ENCODE measurements around the gene TNNI2. TPM values are rescaled to one million over a fixed set of nuclear protein-coding genes. Genes with fewer than 3 reads are reported as not detected.

Gene TNNI2
- polyA plus RNA-seq, 1 donor (not counting 4 experiments of a cell fraction or from before 2014, with no cell fraction given), result 10.7 TPM

DNA sequence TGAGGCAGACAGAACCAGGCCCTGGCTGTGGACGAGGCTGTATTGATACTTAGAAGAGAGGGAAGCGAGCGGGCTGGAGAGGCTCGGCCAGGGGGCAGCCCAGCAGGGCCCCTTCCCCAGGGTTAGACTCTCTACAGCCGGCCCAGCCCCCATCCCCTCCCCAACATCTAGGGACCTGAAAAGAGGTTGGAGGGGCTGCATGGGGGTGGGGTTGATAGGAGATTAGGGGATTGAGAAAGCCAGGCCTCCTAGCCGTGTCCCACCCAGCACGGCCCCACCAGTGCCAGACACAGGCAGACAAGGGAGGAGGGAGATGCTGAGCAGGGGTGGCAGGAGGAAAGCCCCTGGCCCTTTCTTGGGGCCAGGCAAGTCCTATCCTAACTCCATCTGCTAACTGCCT, 19.8 kb downstream of the TNNI2 start:
- H3K9ac ChIP-seq (ENCODE audit: control insufficient read depth, extremely low read depth, insufficient read depth, low read length), result no peak overlapping the region
- DNase-seq (ENCODE audit: low read depth, low spot score), result no peak
- no peak for FAIRE-seq
- H3K36me3 ChIP-seq (ENCODE audit: control insufficient read depth in 2 of 2, extremely low read depth in 1 of 2, insufficient read depth in 2 of 2, low read length in 2 of 2), result no peaks in the 10 kb centered on the region
- H3K27me3 ChIP-seq (ENCODE audit: control insufficient read depth, extremely low read depth, insufficient read depth, low read length), result no peaks in the 10 kb centered on the region
- no peaks in the 10 kb centered on the region for H3K79me2 ChIP-seq (ENCODE audit: control insufficient read depth, insufficient read depth, low read length)
- dilution Hi-C loops (cut with MboI; ENCODE audit: extremely low pct_ligation_motif_present, low sequenced_read_pairs), result no loop called here
- no peak overlapping the region for H3K27ac ChIP-seq (ENCODE audit: control insufficient read depth, insufficient read depth, low read length)
- H3K4me1 ChIP-seq (ENCODE audit: control insufficient read depth, extremely low read depth, insufficient read depth, low read length), result peaks cover 5% of the 10 kb centered on the region
- no peak overlapping the region for H3K4me2 ChIP-seq (ENCODE audit: control insufficient read depth, extremely low read depth, insufficient read depth, low read depth, low read length)
- H3K9me3 ChIP-seq (ENCODE audit: control insufficient read depth, low read depth, low read length), result no peaks in the 10 kb centered on the region
- TF ChIP-seq CTCF (optimal IDR thresholded peaks at IDR 0.05 in 1 of 3, IDR thresholded peaks at IDR 0.05 in 1 of 3, conservative IDR thresholded peaks at IDR 0.05 in 1 of 3; ENCODE audit: extremely low read depth in 1 of 3, insufficient read depth in 2 of 3, low read length in 3 of 3) (no peak), EZH2 (IDR thresholded peaks at IDR 0.05; ENCODE audit: low read length) (no peak)
- H2AFZ ChIP-seq (ENCODE audit: control insufficient read depth, low read length), result no peak overlapping the region
- H4K20me1 ChIP-seq (ENCODE audit: control insufficient read depth, extremely low read depth, insufficient read depth, low read length), result no peaks in the 10 kb centered on the region
- H3K4me3 ChIP-seq (ENCODE audit: control insufficient read depth in 2 of 3, extremely low read depth in 1 of 3, insufficient read depth in 2 of 3, low read depth in 1 of 3, low read length in 3 of 3), result no peak overlapping the region
- no peaks in the 10 kb centered on the region for H3K9me1 ChIP-seq (ENCODE audit: control insufficient read depth, extremely low read depth, insufficient read depth, low read length)

GRCh38 chr11:1859004-1859403, 20.2 kb downstream of the TNNI2 start:
- H3K9me3 ChIP-seq (ENCODE audit: control insufficient read depth, low read depth, low read length), result no peaks in the 10 kb centered on the region
- peaks cover 9% of the 10 kb centered on the region for H3K4me1 ChIP-seq (ENCODE audit: control insufficient read depth, extremely low read depth, insufficient read depth, low read length)
- TF ChIP-seq CTCF (optimal IDR thresholded peaks at IDR 0.05 in 1 of 3, IDR thresholded peaks at IDR 0.05 in 1 of 3, conservative IDR thresholded peaks at IDR 0.05 in 1 of 3; ENCODE audit: extremely low read depth in 1 of 3, insufficient read depth in 2 of 3, low read length in 3 of 3) (no peak), EZH2 (IDR thresholded peaks at IDR 0.05; ENCODE audit: low read length) (no peak)
- H3K27ac ChIP-seq (ENCODE audit: control insufficient read depth, insufficient read depth, low read length), result no peak overlapping the region
- H3K9me1 ChIP-seq (ENCODE audit: control insufficient read depth, extremely low read depth, insufficient read depth, low read length), result no peaks in the 10 kb centered on the region
- no peaks in the 10 kb centered on the region for H3K79me2 ChIP-seq (ENCODE audit: control insufficient read depth, insufficient read depth, low read length)
- dilution Hi-C loops (cut with MboI; ENCODE audit: extremely low pct_ligation_motif_present, low sequenced_read_pairs), result no loop called here
- no peaks in the 10 kb centered on the region for H3K27me3 ChIP-seq (ENCODE audit: control insufficient read depth, extremely low read depth, insufficient read depth, low read length)
- H4K20me1 ChIP-seq (ENCODE audit: control insufficient read depth, extremely low read depth, insufficient read depth, low read length), result no peaks in the 10 kb centered on the region
- H3K9ac ChIP-seq (ENCODE audit: control insufficient read depth, extremely low read depth, insufficient read depth, low read length), result no peak overlapping the region
- H3K4me3 ChIP-seq (ENCODE audit: control insufficient read depth in 2 of 3, extremely low read depth in 1 of 3, insufficient read depth in 2 of 3, low read depth in 1 of 3, low read length in 3 of 3), result no peak overlapping the region
- no peak overlapping the region for H2AFZ ChIP-seq (ENCODE audit: control insufficient read depth, low read length)
- DNase-seq (ENCODE audit: low read depth, low spot score) (no peak), FAIRE-seq (no peak)
- no peaks in the 10 kb centered on the region for H3K36me3 ChIP-seq (ENCODE audit: control insufficient read depth in 2 of 2, extremely low read depth in 1 of 2, insufficient read depth in 2 of 2, low read length in 2 of 2)
- H3K4me2 ChIP-seq (ENCODE audit: control insufficient read depth, extremely low read depth, insufficient read depth, low read depth, low read length), result no peak overlapping the region
